Keratinocyte (primary cell): Measurements from ENCODE around the gene FAM161B.

Experiments
- EZH2 ChIP-seq: IDR thresholded peaks from one replicate; pipeline ENCODE4 v1.6.1; 2012; ENCODE audit warnings: inconsistent platforms, mild to moderate bottlenecking, low read length, moderate library complexity
- TF ChIP-seq, protein P1 (sequence below), 3 experiments: IDR thresholded peaks in 1 of 3; conservative IDR thresholded peaks in 1 of 3; optimal IDR thresholded peaks in 1 of 3; 2 replicates in 2 of 3; 3 replicates in 1 of 3; pipeline versions ENCODE3 to v1.5.1; 2011; ENCODE audit warnings: low read length in 3 of 3, mild to moderate bottlenecking in 3 of 3, moderate library complexity in 2 of 3, control low read depth in 1 of 3, inconsistent platforms in 1 of 3; ENCODE audit not compliant: insufficient read depth in 2 of 3; ENCODE audit errors: extremely low read depth in 1 of 3

DNA sequence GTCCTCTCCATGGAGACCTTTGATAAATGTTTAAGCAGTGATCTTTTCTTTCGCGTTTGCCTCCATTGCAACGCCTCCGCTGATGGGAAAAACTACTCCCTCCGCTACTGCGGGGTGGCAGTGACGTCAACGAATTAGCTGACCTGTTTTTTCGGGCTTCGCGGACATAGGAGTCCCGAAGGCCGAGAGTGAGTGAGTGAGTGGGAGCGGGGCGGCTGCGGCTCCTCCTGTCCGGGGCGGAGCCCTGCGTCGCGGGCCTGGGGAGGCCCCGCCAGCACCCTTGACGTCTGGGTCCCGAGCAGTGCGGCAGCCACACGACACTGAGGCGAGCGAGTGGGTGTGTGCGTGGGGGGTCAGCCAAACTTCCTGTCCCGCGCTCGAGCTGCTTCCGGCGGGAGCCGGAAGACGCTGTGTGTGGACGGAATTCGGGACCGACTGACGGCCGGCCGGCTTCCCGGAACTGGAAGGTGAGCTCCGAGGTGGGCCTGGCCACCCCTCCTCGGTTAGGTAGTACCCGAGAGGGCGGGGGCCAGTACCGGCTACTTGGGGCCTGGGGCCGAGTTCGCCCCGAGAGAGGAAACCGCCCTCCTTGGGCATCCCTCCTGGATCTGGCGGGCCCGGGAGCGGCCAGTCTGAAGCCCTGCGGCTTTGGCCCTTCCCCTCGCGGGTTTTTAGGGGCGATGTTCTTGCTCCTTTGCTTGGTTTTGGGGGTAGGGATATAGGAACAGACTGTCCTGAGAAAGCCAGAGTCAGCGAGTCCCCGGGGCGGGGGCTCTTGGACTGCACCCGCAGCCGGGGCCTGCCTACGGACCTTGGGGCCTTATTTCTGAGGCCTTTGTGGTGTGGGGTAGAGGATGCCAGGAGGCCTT, 63.2 kb downstream of the FAM161B start, which contains the start of gene ZNF410:
- TF ChIP-seq, protein P1, sequence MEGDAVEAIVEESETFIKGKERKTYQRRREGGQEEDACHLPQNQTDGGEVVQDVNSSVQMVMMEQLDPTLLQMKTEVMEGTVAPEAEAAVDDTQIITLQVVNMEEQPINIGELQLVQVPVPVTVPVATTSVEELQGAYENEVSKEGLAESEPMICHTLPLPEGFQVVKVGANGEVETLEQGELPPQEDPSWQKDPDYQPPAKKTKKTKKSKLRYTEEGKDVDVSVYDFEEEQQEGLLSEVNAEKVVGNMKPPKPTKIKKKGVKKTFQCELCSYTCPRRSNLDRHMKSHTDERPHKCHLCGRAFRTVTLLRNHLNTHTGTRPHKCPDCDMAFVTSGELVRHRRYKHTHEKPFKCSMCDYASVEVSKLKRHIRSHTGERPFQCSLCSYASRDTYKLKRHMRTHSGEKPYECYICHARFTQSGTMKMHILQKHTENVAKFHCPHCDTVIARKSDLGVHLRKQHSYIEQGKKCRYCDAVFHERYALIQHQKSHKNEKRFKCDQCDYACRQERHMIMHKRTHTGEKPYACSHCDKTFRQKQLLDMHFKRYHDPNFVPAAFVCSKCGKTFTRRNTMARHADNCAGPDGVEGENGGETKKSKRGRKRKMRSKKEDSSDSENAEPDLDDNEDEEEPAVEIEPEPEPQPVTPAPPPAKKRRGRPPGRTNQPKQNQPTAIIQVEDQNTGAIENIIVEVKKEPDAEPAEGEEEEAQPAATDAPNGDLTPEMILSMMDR (optimal IDR thresholded peaks at IDR 0.05 in 1 of 3, IDR thresholded peaks at IDR 0.05 in 1 of 3, conservative IDR thresholded peaks at IDR 0.05 in 1 of 3; ENCODE audit: extremely low read depth in 1 of 3, insufficient read depth in 2 of 3, low read length in 3 of 3), result no peak
- TF ChIP-seq EZH2, result no peak
